ENCODE measurements around the gene RASSF4.

The RASSF4 gene

DNA sequence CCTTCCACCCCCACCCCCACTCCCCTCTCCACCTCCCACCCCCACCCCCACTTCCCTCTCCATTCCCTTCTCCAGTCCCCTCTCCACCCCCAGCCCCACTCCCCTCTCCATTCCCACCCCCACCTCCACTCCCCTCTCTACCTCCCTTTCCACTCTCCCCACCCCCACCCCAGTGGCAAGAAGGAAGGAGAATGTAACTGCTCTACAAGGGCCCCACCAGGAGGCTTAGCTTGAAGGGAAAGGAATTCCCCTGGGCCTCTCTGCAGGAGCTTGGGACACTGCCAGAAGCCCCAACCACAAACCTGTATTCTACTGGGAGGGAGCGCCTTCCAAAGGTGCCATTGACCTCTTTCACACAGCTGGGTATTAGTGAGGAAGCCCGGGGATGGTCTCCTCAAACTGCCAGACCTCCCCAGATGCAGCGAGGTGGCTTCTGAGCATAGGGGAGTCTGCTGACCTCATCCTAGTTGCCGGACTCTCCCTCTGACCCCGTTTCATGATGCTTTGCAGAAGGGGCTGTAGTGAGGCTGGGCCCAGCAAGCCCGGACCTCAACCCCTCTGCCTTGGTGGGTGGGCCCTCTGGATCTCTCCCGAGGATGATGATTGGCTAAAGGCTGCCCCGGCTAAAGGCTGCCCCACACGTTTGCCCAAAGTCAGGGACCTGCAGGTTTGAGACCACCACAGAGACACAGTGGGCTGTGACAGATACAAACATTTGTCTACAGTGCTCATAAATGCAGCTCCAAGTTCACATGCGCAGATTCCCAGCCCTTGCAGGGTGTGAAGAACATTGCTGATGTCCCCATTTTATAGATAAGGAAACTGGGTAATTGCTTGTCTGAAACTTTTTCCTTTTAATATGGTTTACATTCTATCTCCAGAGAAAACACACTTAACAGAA is 16.1 kb downstream of the RASSF4 start:
- no peak for DNase-seq (ENCODE audit: low read depth in 2 of 2, low spot score in 1 of 2)

DNA sequence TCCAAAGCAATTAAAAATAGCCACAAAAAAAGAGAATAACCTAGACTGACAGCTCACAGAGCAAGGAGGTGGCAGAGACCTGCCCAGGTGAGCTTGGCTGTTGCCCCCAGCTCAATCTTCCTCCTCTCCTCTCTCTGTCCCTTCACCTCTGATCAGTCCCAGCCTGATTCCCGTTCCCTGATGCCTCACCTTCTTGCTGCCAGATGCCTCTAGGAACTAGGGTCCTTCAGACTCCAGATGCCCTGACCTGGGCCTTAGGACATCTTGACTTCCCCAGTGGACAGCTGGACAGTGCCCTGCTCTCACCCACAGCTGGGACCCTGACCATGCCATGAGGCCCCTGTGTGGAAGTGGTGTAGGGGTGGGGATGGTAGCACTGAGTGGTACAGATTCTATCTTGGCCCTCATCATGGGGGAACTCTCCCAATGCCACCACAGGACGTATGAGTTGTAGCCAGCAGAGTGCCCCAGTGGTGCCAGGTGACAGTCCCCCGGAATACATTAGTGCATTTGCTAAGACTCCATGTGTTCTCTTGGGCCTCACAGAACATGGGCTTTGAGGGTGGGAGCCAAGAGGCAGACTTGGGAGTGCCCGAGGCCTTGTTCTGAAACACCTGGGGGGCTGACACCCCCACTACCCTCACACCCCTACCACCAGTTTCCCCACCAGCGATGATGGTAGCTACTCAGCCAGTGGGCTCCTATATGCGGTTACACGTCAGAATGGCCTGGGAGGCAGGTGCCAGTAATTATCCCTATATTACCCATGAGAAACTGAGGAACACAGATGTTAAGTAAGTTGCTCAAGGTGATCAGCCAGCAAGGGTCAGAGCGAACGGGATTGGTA is 17.0 kb downstream of the RASSF4 start:
- DNase-seq (ENCODE audit: low read depth in 2 of 2, low spot score in 1 of 2), result no peak

DNA sequence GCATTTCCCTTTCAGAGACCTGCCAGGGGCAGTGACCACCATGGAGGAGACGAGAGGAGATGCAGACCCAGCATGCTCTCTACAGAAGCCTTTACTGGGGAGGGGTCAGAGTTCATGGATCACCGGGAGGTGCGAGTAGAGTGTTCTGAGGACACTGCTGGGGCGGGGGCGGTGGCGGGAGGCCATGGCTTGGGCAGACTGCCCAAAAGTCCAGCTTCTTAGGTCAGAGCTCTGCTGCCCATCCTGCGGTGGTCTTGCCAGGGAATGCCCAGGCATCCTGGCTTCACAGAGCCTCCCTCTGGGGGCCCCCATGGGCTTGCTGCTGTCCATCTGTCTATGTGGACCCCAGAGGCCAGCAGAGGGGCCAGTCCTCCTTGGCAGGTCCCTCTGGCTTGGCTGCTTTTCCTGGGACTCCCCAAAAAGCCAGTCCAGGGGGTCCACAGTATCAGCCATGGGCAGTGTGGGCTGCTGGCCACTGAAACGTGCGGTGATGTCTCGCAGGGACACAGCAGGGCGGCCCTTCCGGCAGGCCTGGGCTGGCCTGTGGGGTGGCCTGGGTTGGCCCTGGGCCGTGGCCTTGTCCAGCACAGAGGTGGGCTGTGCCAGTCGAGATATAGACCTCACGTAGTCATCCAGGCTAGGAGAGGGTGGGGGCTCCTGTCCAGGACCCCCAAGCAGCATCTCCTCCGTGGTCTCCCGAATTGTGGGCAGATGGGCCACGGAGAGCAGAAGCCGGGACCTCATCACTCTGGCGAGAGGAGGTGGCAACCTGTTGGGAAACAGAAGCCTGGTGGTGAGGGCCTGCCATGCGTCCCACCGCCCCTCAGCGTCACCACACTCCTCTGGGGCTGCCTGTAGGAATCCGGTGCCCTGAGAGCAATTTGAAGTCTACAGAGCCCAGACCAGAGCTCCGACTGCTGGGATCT is 17.9 kb downstream of the RASSF4 start:
- no peak for DNase-seq (ENCODE audit: low read depth in 2 of 2, low spot score in 1 of 2)

DNA sequence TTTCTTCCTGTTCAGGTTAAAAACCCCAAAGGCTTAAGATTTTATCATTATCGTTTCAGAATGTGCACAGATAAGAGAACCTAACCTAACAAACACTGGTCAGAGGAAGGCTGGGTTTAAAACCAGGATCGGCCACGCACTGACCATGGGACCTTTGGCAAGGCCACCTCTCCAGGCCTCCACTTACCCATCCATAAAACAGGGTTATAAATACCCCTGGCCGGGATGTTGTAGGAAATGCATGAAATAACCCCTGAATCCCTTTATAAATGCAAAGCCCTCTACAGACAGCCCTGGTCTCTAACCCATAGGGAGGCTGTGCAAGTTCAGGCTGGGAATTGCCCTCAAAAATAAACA is 18.6 kb downstream of the RASSF4 start:
- no peak for DNase-seq (ENCODE audit: low read depth in 2 of 2, low spot score in 1 of 2)

DNA sequence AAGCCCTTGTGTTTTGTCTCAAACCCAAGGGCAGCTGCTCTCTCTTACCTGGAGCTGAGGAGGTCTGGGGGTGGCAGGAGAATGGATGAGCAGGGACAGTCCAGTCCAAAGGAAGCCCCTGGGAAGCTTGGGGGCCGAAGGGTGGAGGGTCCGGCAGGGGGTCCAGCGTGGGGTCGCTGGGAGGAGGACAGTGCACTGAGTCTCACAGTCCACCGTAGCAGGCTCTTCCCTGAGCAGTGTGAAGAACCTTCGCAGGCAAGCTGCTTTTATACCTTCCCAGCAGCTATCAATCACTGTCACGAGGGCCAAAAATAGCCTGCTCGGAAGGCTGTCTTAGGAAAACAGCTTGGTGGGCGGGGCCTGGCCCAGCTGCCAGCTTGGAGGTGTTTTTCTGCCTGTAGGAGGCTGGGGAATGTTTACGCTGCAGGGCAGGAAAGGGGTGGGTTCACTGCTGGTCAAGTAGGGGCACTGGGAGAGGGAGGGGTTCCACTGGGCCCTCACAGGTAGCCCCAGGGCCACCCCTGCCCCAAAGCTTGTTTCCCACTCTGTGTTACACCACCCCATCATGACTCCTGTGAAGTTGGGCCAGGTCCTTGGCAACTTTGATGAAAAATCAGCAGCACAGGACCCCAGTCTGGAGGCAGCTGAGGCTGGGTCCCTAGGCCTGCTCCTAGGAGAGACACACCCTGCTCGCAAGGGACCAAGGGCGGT is 19.1 kb downstream of the RASSF4 start, which contains the start of gene DEPP1:
Gene DEPP1 (minus strand): TSS at position 240 of the 711 bp plus-strand sequence. CDS start 779 bp downstream, outside the sequence.
- no peak for DNase-seq (ENCODE audit: low read depth in 2 of 2, low spot score in 1 of 2)

DNA sequence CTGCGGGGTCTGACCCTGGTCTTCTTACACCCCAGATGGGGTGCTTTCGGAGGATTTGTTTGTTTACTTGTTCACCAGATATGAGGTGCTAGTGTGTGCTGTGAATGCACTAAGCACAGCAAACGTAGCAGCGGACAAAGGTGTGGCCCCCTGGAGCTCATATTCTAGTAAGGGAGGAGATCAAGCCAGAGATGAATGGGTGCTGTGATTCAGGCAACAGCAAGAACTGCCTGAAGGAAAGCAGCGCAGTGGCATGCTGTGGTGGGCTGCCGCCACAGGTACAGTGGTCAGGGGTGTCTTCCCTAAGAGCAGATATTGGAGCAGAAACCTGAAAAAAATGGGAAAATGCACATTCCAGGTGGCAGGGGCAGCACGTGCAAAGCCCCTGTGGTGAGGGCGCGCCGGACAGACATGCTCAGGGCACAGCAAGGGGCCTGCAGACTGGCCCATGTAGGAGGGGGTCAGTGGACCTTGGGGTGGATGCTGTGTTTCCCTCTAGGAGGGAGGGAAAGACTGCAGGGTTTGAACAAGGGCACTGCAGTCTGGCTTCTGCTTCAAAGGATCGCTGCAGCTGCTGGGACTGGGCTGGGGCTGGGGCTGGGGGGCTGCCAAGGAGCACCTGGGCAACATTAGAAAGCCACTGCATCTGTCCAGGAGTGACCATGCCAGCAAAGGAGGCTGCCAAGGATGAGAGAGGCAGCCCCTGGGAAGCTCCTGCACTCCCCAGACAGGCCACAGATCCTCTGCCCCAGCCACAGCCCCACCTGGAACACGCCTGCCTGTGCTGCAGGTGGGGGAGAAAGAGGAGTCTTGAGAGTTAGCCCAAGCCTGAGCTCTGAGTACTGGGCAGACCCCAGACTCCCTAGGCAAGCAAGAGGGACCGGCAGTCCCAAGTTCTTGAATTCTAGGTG is 19.9 kb downstream of the RASSF4 start:
- no peak for DNase-seq (ENCODE audit: low read depth in 2 of 2, low spot score in 1 of 2)

DNA sequence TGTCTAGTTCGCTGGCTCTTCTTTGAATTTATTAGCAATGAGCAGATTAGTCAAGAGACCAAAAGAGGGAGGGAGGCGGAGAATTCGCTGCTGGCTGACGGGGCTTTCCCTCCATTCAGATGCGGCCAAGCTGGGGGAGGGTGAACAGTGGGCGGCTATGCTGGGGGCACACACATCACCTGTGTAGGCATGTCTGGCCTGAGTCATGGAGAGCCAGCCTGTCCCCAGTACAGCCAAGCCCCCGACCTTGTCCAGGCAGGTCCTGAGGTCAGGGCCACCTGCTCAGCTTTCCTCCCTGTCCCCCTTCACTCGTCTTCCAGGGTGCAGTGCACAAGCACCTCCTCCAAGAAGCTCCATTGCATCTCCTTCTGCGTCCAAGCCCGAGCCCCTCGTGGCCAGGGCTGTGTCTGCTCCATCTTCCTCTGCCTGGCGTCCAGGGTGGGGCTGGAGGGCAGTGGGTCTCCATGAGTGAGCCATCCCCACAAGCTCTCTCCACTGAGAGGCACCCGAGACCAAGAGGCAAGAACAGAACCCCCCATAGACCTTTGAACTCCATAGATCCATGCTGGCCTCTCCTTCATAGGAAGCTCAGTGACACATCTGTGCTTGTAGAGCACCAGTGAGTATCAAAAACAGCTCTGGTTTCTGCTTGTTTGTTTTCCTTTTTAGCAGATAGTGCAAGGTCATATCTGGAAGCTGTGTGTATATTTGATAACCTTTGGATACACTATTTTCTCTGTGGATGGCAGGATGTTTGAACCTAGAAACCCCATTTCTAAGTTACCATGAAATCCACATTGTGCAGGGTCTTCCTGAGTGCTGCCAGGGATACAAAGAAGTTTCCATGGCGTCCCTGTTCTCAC is 20.9 kb downstream of the RASSF4 start:
- no peak for DNase-seq (ENCODE audit: low read depth in 2 of 2, low spot score in 1 of 2)

DNA sequence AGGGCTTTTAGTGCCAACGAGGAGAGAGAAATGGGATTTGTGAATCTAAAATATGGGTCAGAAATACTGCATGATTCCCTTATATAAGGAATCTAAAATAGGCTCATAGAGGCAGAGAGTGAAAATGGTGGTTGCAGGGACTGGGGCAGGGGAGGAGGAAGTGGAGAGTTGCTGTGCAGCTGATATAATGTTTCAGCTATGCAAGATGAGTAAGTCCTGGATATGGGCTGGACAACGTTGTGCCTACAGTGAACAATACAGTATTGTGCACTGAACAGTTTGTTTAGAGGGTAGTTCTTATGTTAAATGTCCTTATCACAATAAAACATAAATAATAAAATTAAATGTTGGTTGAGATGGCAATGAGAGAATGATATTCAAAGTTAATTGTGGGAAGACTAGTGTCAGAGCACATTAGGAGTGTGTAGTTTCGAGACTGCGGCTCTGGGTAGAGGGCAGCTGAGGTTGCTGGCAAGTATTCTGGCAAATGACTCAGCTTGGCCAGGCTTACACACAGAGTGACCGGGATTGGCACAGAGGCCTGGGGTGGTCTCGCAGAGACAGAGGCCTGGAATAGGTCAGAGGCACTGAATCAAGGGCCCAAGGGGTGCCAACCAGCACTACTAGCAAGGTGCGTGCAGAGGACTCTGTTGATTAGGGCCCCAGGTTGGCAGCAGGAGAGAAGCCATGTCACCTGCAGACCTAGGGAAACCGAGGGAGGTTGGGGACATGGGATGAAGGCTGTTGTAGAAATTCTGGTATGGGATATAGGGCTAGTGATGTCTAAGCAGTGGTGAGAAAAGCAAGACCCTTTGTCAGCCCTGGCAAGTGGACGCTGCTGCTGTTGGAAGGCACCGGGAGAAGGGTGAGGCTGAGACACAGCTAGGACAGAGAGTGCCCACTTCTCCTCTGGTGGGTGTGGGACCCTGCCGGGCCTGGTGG is 21.8 kb downstream of the RASSF4 start:
- no peak for DNase-seq (ENCODE audit: low read depth in 2 of 2, low spot score in 1 of 2)

DNA sequence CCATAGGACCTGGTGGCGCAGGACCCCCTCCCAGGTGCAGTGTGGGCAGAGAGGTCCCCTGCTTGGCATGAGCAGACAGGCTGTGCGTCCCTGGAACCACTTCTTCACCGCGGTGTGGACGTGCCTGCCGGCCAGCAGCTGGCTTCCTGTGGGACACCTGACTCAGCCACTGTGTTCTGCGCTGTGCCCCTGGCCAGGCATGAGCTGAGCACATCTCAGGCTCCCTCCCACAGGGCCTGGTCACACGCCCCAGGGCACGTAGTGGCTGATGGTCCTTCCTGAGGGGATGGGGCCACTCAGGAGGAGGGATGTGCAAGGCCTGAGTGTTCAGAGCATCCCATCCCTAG is 22.5 kb downstream of the RASSF4 start:
- no peak for DNase-seq (ENCODE audit: low read depth in 2 of 2, low spot score in 1 of 2)

DNA sequence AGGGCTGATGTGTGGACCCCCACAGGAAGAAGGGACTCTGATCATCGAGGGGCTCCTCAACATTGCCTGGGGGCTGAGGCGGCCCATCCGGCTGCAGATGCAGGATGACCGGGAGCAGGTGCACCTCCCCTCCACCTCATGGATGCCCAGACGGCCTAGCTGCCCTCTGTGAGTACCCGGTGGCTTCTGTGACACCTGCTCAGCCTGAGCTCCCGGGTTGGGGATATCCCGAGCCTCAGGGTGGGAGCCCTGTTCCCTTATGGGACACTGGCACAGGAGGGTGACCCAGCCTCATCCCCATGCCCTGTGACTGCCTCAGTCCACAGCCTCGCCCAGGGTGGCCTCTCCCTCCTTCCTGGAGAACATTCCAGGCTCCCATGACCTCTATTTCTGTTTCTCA is 22.9 kb downstream of the RASSF4 start:
- DNase-seq (ENCODE audit: low read depth in 2 of 2, low spot score in 1 of 2), result no peak

DNA sequence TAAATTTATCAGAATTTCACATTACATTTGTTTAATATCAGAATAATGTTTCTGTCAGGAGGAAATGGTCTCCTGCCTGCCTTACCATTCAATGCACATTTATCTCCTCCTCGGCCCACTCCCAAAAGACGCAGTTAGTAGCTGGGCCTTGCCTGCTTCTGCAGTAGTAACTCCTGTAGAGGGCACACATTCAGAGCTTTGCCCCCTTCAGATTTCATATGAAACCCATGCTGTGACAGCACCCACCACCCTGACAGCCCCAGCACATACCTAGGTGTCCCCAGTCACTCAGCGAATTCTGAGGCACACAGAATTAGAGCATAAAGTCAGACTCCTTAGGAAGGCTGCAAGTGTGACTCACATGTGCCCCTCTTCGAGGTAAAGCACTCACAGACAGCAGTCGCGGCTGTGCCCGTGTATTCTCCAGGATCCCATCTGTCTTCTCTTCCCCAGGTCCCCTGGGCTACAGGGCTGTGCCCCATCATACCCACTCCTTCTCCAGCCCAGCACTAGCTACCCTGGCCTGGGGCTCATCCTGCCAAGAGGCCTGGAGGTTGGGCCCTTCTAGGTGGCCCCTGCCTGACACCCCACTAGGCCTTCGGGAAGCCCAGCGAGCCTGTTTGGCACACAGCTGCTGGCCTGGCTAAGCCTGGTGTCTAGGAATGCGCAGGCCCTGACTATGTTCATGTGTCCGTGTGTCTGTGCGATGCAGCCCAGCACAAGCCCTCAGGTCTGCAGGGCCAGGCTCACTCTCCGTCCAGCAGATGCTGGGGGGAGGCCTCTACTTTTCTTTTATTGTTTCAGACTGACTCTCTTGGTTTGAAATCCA is 23.7 kb downstream of the RASSF4 start:
- no peak for DNase-seq (ENCODE audit: low read depth in 2 of 2, low spot score in 1 of 2)

DNA sequence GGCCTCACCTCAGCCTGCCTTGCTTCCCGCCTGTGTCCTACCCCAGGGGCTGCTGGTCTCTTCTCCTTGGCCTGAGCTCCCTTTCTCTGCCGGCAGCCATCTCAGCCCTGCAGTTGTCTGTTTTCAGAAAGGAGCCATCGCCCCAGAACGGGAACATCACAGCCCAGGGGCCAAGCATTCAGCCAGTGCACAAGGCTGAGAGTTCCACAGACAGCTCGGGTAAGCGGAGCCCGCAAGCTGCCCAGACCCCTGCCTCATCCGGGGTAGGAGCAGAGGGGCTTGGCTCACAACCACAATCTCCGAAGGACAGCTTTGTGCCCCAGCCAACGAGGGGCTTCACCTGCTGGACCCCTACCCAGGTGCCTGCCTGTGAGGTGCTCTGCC is 24.3 kb downstream of the RASSF4 start:
- DNase-seq (ENCODE audit: low read depth in 2 of 2, low spot score in 1 of 2), result no peak

DNA sequence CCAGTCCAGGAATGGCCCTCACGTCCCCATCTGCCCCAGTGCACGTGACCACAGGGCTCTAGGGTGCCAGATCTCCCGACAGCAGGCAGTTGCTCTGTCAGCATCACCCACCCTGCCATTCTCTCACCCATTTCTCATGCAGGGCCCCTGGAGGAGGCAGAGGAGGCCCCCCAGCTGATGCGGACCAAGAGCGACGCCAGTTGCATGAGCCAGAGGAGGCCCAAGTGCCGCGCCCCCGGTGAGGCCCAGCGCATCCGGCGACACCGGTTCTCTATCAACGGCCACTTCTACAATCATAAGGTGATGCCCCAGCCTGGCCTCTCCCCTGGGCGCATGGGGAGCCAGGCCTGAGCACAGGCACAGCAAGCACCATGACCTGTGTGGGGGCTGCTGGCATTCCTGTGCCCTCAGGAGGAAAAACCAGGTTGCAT is 25.1 kb downstream of the RASSF4 start:
- no peak for DNase-seq (ENCODE audit: low read depth in 2 of 2, low spot score in 1 of 2)

DNA sequence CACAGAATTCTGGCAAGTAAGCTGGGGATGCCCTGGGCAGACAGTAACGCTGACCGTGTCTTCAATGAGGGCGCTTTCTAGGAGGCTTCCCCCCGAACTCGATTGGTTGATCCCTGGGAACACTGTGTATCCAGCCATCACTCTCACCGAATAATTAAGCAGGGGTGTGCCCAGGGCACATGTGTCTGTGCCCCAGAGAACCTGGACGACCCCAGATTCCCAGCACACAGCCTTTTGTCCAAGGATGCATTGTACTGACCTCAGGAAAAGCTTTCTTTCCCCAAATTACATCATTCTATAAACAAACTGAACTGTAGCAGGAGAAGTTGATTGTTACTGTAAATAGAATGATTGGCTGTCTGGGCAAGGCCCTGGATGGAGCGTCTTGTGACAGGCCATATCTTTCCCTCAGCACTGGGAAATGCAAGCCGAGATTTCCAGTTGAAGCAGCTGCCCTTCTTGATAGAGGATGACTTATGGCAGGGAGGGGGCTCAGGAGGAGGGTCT is 25.6 kb downstream of the RASSF4 start:
- DNase-seq (ENCODE audit: low read depth in 2 of 2, low spot score in 1 of 2), result no peak

DNA sequence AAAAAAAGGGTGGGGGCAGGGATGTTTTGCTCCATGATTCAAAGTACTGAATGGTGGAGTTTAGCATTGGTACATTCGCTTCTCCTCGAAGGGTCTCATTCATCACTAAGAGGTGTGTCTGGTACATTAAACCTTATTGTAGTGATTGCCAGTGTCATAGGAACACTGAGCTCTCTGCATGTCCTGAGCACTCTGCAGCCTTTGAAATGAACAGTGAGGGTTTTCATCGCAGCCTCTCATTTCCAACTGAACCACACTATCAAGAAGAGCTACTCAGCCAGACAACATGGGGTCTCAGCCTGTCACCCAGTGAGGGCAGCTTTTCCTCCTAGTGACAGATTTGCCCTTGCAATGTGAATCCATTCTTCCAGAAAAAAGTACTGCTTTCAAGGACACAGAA is 26.6 kb downstream of the RASSF4 start:
- DNase-seq (ENCODE audit: low read depth in 2 of 2, low spot score in 1 of 2), result no peak

DNA sequence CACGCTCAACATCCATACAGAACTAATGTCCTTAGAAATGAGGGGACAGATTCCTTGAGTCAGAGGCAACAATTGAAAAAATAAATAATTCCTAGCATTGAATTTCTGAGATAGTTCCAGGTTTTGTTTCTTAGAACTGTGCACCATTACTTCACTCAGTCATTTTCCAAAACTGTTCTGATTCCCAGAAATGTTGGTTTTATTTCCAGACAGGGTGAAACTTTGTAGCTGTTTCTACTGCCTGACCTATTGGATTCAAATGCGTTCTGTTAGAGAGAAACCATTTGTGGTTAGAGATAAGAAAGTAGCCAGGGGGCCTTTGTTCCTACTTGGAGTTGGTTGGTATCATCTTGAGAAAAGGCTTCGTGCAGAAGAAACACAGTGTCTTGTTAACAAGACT is 27.1 kb downstream of the RASSF4 start:
- DNase-seq (ENCODE audit: low read depth in 2 of 2, low spot score in 1 of 2), result no peak

Data from stimulated activated CD8-positive, alpha-beta memory T cell treated with anti-CD3 and anti-CD28 coated beads, Interleukin-4, amount 100 ng/mL, for 1 hour (primary cell).